Stimulated activated naive CD8-positive, alpha-beta T cell treated with anti-CD3 and anti-CD28 coated beads, Interleukin-15, Interleukin-2, amounts not matched to agents 100 ng/mL and 50 ng/mL, for 24 hours (primary cell): ENCODE results near the gene SPANXA2.
"Not testable (repeated sequence)": the region's sequence is repeated elsewhere in the genome, so short reads cannot be mapped to it uniquely, and the experiment has no call there.

Experiments
- H3K27ac Mint-ChIP-seq: one replicate; pipeline ENCODE4 v1.8.0; 2021; ENCODE audit warnings: mild to moderate bottlenecking, mixed read lengths
- H3K27me3 Mint-ChIP-seq: one replicate; pipeline ENCODE4 v1.8.0; 2021; ENCODE audit warnings: mixed read lengths
- H3K36me3 Mint-ChIP-seq: one replicate; pipeline ENCODE4 v1.8.0; 2021; ENCODE audit warnings: low read depth, mixed read lengths
- H3K4me1 Mint-ChIP-seq: one replicate; pipeline ENCODE4 v1.8.0; 2021; ENCODE audit warnings: low read depth, mixed read lengths
- H3K4me3 Mint-ChIP-seq: one replicate; pipeline ENCODE4 v1.8.0; 2021; ENCODE audit warnings: mild to moderate bottlenecking, mixed read lengths
- H3K9me3 Mint-ChIP-seq: one replicate; pipeline ENCODE4 v1.8.0; 2021; ENCODE audit warnings: mixed read lengths

The SPANXA2 gene, protein sequence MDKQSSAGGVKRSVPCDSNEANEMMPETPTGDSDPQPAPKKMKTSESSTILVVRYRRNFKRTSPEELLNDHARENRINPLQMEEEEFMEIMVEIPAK

DNA sequence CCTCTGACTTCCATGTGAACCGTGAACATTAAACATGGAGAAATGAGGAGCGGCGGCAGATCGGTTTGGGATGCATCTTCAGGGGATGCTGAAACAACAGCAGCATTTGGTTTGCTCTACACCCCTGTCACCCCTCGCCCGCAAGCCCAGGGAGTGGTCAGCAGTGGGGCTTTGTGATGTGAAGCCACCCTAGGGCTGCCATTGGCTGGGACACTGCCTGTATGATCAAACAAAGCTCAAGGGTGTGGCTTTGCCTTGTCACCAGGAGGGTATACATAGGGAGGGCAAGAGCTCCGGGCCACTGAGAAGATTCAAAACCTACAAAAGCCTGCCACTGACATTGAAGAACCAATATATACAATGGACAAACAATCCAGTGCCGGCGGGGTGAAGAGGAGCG, at the start of gene SPANXA2:
Gene SPANXA2, plus strand, starts transcription at position 301 of the 400 bp plus-strand sequence. Its CDS starts 60 bp downstream, at position 361.
- not testable (repeated sequence) for H3K27ac Mint-ChIP-seq, H3K27me3 Mint-ChIP-seq, H3K9me3 Mint-ChIP-seq, H3K4me1 Mint-ChIP-seq, H3K4me3 Mint-ChIP-seq, H3K36me3 Mint-ChIP-seq

DNA sequence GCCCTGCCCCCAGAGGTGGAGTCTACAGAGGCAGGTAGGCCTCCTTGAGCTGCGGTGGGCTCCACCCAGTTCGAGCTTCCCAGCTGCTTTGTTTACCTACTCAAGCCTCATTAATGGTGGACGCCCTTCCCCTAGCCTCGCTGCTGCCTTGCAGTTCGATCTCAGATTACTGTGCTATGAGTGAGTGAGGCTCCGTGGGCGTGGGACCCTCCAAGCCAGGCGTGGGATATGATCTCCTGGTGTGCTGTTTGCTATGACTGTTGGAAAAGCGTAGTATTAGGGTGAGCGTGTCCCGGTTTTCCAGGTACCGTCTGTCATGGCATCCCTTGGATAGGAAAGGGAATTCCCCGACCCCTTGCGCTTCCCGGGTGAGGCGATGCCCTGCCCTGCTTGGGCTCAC, 47.0 kb upstream of the SPANXA2 start:
- not testable (repeated sequence) for H3K36me3 Mint-ChIP-seq, H3K4me1 Mint-ChIP-seq, H3K9me3 Mint-ChIP-seq, H3K27ac Mint-ChIP-seq, H3K4me3 Mint-ChIP-seq, H3K27me3 Mint-ChIP-seq

- H3K4me3 Mint-ChIP-seq, H3K9me3 Mint-ChIP-seq, H3K4me1 Mint-ChIP-seq, H3K27me3 Mint-ChIP-seq, H3K36me3 Mint-ChIP-seq, H3K27ac Mint-ChIP-seq: not testable (repeated sequence)
Measured at GRCh38 chrX:141584638-141585037, 4.9 kb upstream of the SPANXA2 start, which contains the start of gene SPANXA1. TSS of gene SPANXA1 (minus strand) at chrX:141584738. CDS start at chrX:141584678, 60 bp downstream.

DNA sequence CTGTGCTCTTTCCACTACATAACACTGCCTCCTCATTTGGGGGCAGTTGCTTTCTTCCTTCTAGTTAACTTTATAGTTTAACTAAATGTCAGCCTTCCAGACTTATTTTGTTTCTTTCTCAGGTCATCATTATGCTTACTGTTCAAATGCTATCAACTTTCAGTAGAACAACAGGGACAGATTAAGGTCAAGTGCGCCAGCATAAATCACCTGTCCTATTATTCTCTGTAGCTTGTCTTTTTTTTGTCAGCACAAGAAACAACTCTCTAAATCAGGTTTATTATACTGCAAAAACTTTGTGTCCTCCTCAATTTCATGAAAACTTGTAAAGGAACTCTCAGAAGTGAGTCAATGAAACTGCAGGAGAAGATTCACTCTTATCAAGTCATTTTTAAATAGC, 19.6 kb downstream of the SPANXA2 start:
- no peaks in the 10 kb centered on the region for H3K27me3 Mint-ChIP-seq
- H3K27ac Mint-ChIP-seq: no peak overlapping the region
- H3K9me3 Mint-ChIP-seq: peaks cover 3% of the 10 kb centered on the region
- no peak overlapping the region for H3K4me3 Mint-ChIP-seq
- H3K4me1 Mint-ChIP-seq: no peaks in the 10 kb centered on the region
- no peaks in the 10 kb centered on the region for H3K36me3 Mint-ChIP-seq

DNA sequence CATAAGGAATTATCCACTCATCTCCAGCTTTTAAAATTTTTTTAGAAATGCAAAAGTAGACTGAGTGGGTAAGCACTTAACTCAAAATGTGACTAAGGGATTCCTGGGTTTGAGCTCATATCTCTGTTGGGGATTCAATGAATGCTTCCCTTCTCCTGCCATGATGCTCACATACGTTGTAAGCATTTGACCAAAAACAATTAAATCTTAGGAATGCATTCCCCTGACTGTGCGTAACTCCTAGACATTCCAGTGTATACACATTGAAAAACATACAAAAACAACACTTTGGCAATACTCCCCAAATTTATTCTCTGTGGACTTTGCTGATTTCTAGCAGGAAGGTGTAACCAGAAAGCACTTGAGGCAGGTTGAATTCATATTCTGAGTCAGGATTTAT, 29.8 kb downstream of the SPANXA2 start:
- no peak overlapping the region for H3K4me3 Mint-ChIP-seq
- H3K9me3 Mint-ChIP-seq: peaks cover 8% of the 10 kb centered on the region
- H3K27ac Mint-ChIP-seq: no peak overlapping the region
- H3K36me3 Mint-ChIP-seq: no peaks in the 10 kb centered on the region
- H3K27me3 Mint-ChIP-seq: no peaks in the 10 kb centered on the region
- H3K4me1 Mint-ChIP-seq: no peaks in the 10 kb centered on the region

GRCh38 chrX:141632124-141632523, 42.6 kb downstream of the SPANXA2 start:
- H3K27me3 Mint-ChIP-seq: no peaks in the 10 kb centered on the region
- no peaks in the 10 kb centered on the region for H3K36me3 Mint-ChIP-seq
- H3K4me1 Mint-ChIP-seq: no peaks in the 10 kb centered on the region
- H3K27ac Mint-ChIP-seq: no peak overlapping the region
- no peak overlapping the region for H3K4me3 Mint-ChIP-seq
- H3K9me3 Mint-ChIP-seq: no peaks in the 10 kb centered on the region

- H3K27ac Mint-ChIP-seq: no peak overlapping the region
- peaks cover 5% of the 10 kb centered on the region for H3K9me3 Mint-ChIP-seq
- no peak overlapping the region for H3K4me3 Mint-ChIP-seq
- H3K36me3 Mint-ChIP-seq: no peaks in the 10 kb centered on the region
- H3K4me1 Mint-ChIP-seq: no peaks in the 10 kb centered on the region
- H3K27me3 Mint-ChIP-seq: no peaks in the 10 kb centered on the region
Measured at GRCh38 chrX:141638550-141638949, 49.0 kb downstream of the SPANXA2 start.
